OCI-LY7 (cell line): Measurements from ENCODE around the gene CTPS1. TPM values are rescaled to one million over a fixed set of nuclear protein-coding genes. Genes with fewer than 3 reads are reported as not detected.

Experiments
- BruUV-seq: library from RNA; stranded (reverse); fragments of 400-500 nt; replicated peaks from 2 replicates; lab custom pipeline; 2021; lab: Mats Ljungman, UMichigan
- CTCF ChIA-PET: fragments of 300-600 bp; sonication (Branson Sonifier 250); formaldehyde crosslinking; loops from one replicate; lab custom pipeline; 2022; ENCODE audit warnings: antibody characterized with exemption; ENCODE audit not compliant: unreplicated experiment; lab: Charles Lee
- POLR2A ChIA-PET: fragments of 300-600 bp; sonication (Branson Sonifier 250); formaldehyde crosslinking; loops from one replicate; lab custom pipeline; 2022; ENCODE audit warnings: antibody characterized with exemption; lab: Charles Lee
- DNase-seq: peaks from one replicate; pipeline ENCODE4 v3.0.0-alpha.2; 2015; ENCODE audit warnings: low spot score
- H2AFZ ChIP-seq: fragments of 200-600 bp; sonication (generic), shearing (Covaris generic); 2 replicates; pipeline ENCODE4 v1.6.1; 2014; ENCODE audit warnings: mild to moderate bottlenecking, antibody characterized with exemption, low read length, moderate library complexity
- H3K27ac ChIP-seq: fragments of 200-600 bp; sonication (generic); 2 replicates; pipeline ENCODE4 v1.5.1; 2014; ENCODE audit warnings: mixed run types, low read depth, mild to moderate bottlenecking, moderate library complexity, low read length, inconsistent platforms; ENCODE audit not compliant: poor library complexity, severe bottlenecking
- H3K36me3 ChIP-seq: fragments of 200-600 bp; sonication (generic); 2 replicates; pipeline ENCODE4 v1.6.1; 2014; ENCODE audit warnings: mild to moderate bottlenecking, antibody characterized with exemption, low read length, moderate library complexity, mixed read lengths; ENCODE audit not compliant: insufficient read depth
- H3K4me1 ChIP-seq: fragments of 200-600 bp; sonication (generic); 2 replicates; pipeline ENCODE4 v1.5.1; 2014; ENCODE audit warnings: mild to moderate bottlenecking, low read length; ENCODE audit not compliant: insufficient read depth, poor library complexity, severe bottlenecking
- H3K4me2 ChIP-seq: fragments of 200-600 bp; sonication (generic); 2 replicates; pipeline ENCODE4 v1.6.1; 2014; ENCODE audit warnings: mild to moderate bottlenecking, low read length
- H3K4me3 ChIP-seq: fragments of 200-600 bp; sonication (generic); 2 replicates; pipeline ENCODE4 v1.5.1; 2014; ENCODE audit warnings: mild to moderate bottlenecking, low read depth, low read length; ENCODE audit not compliant: poor library complexity, severe bottlenecking
- H3K79me2 ChIP-seq: fragments of 200-600 bp; sonication (generic); 2 replicates; pipeline ENCODE4 v1.6.1; 2016; ENCODE audit warnings: low read depth, mild to moderate bottlenecking, low read length, moderate library complexity, mixed read lengths; ENCODE audit not compliant: insufficient read depth
- H3K9me2 ChIP-seq: fragments of 200-600 bp; sonication (generic); 2 replicates; pipeline ENCODE4 v1.6.1; 2016; ENCODE audit warnings: mild to moderate bottlenecking, low read length, mixed read lengths; ENCODE audit not compliant: insufficient read depth
- H3K9me3 ChIP-seq: fragments of 200-600 bp; sonication (generic); 2 replicates; pipeline ENCODE4 v1.6.1; 2014; ENCODE audit warnings: mild to moderate bottlenecking, mixed run types, low read length, mixed read lengths
- H4K20me1 ChIP-seq: fragments of 200-600 bp; sonication (generic); 2 replicates; pipeline ENCODE4 v1.6.1; 2014; ENCODE audit warnings: mild to moderate bottlenecking, antibody characterized with exemption, low read length, moderate library complexity, mixed read lengths; ENCODE audit not compliant: insufficient read depth
- CTCF ChIP-seq: fragments of 200-600 bp; sonication (generic); conservative IDR thresholded peaks from 2 replicates; pipeline ENCODE4 v1.5.1; 2014; ENCODE audit warnings: mild to moderate bottlenecking, antibody characterized with exemption, low read length, moderate library complexity, mixed read lengths
- EZH2phosphoT487 ChIP-seq: fragments of 200-600 bp; sonication (generic); IDR thresholded peaks from 2 replicates; pipeline ENCODE4 v1.6.1; 2018; ENCODE audit warnings: low read depth, borderline replicate concordance, mild to moderate bottlenecking, mixed run types, antibody characterized with exemption, low read length, moderate library complexity, mixed read lengths
- intact Hi-C: fragments of 100-400 bp; cut with micrococcal nuclease; formaldehyde crosslinking; loops from one replicate; pipeline ENCODE4 v1.10.0; 2022; ENCODE audit not compliant: unreplicated experiment
- total RNA-seq, 2 experiments: library from RNA; depleted of rRNA in 1 of 2; stranded (reverse); fragments of >200 nt in 1 of 2; shearing (Covaris generic) in 1 of 2; gene quantifications; 2 replicates each; pipeline ENCODE4 v1.2.3, GENCODE V29; 2014 to 2022

Gene CTPS1
- total RNA-seq, 2 experiments from 2014 or later, result 58.9 to 117 TPM

GRCh38 chr1:41015281-41015896 is 35.9 kb downstream of the CTPS1 start:
- peaks cover 88% of the 10 kb centered on the region for H3K36me3 ChIP-seq
- TF ChIP-seq EZH2phosphoT487 (no peak), CTCF (no peak)
- no peaks in the 10 kb centered on the region for H3K9me3 ChIP-seq
- intact Hi-C loops, result no loop called here
- H3K4me2 ChIP-seq, result no peak overlapping the region
- no peaks in the 10 kb centered on the region for H4K20me1 ChIP-seq
- DNase-seq, result no peak
- no peak overlapping the region for H3K4me3 ChIP-seq
- H3K79me2 ChIP-seq, result no peaks in the 10 kb centered on the region
- peaks cover 13% of the 10 kb centered on the region for H3K4me1 ChIP-seq
- H3K9me2 ChIP-seq, result no peaks in the 10 kb centered on the region
- H3K27ac ChIP-seq, result peak overlapping the region; percentile 45
- ChIA-PET CTCF (no interaction called here), POLR2A (no interaction called here)
- no TSS peak for BruUV-seq
- no peak overlapping the region for H2AFZ ChIP-seq

GRCh38 chr1:41015897-41016470 is 36.5 kb downstream of the CTPS1 start:
- POLR2A ChIA-PET, result no interaction called here
- Histone ChIP-seq H3K79me2 (no peaks in the 10 kb centered on the region), H3K27ac (peak overlapping the region; percentile 45), H3K4me1 (peaks cover 13% of the 10 kb centered on the region), H3K36me3 (peaks cover 83% of the 10 kb centered on the region), H3K4me2 (no peak overlapping the region), H2AFZ (no peak overlapping the region), H4K20me1 (no peaks in the 10 kb centered on the region), H3K9me2 (no peaks in the 10 kb centered on the region), H3K9me3 (no peaks in the 10 kb centered on the region), H3K4me3 (no peak overlapping the region)
- BruUV-seq, result no TSS peak
- intact Hi-C loops, result no loop called here
- no peak for DNase-seq
- TF ChIP-seq EZH2phosphoT487 (no peak), CTCF (no peak)
- CTCF ChIA-PET, result no interaction called here
